ENCODE measurements around the gene MTHFR. TPM values are rescaled to one million over a fixed set of nuclear protein-coding genes. Genes with fewer than 3 reads are reported as not detected.

The MTHFR gene
- total and polyA plus RNA-seq, 2 of the 8 experiments (the other 6 are each of a cell fraction or from before 2014, with no cell fraction given), result 8.7 to 18.5 TPM

- no peaks in the 10 kb centered on the region for H3K23me2 ChIP-seq (ENCODE audit: low read depth, low read length)
- no peak overlapping the region for H3K9ac ChIP-seq (replicated peaks in 1 of 4; ENCODE audit: extremely low read depth in 1 of 4, low read depth in 3 of 4, low read length in 3 of 4)
- no peak overlapping the region for H2BK5ac ChIP-seq (ENCODE audit: low read depth, low read length)
- no peak overlapping the region for H3K4me2 ChIP-seq (ENCODE audit: insufficient read depth in 1 of 2, low read depth in 2 of 2, low read length in 2 of 2)
- H4K20me1 ChIP-seq (replicated peaks in 1 of 2; ENCODE audit: control insufficient read depth in 1 of 2, insufficient read depth in 2 of 2, low read length in 2 of 2), result peaks cover 3 to 4% of the 10 kb centered on the region in 2 experiments
- H4K5ac ChIP-seq (ENCODE audit: insufficient read length, low read depth, low read length), result no peak overlapping the region
- H2BK12ac ChIP-seq (ENCODE audit: low read depth, low read length), result no peak overlapping the region
- H3K36me3 ChIP-seq (ENCODE audit: control insufficient read depth in 2 of 4, insufficient read depth in 4 of 4, low read length in 3 of 4), result peaks cover 6 to 25% (median 14%) of the 10 kb centered on the region in 4 experiments; a peak in 6 of 8 replicates
- H2BK15ac ChIP-seq (ENCODE audit: low read length), result no peak overlapping the region
- no peak overlapping the region for H2AK5ac ChIP-seq (ENCODE audit: low read depth, low read length)
- H3K14ac ChIP-seq (ENCODE audit: insufficient read length), result no peak overlapping the region
- H3K9me3 ChIP-seq (ENCODE audit: insufficient read depth in 2 of 2, low read depth in 1 of 2, low read length in 1 of 2), result no peaks in the 10 kb centered on the region
- H3K4ac ChIP-seq (replicated peaks; ENCODE audit: insufficient read length, low read depth, low read length), result no peak overlapping the region
- H3K79me1 ChIP-seq (ENCODE audit: low read depth, low read length), result no peaks in the 10 kb centered on the region; the same call in 1 of the 2 replicates
- H3K4me1 ChIP-seq (replicated peaks in 1 of 4; ENCODE audit: control insufficient read depth in 3 of 4, insufficient read depth in 4 of 4, low read length in 3 of 4), result no peaks in the 10 kb centered on the region
- H3K56ac ChIP-seq (replicated peaks; ENCODE audit: insufficient read length, low read depth, low read length), result no peak overlapping the region
- no peaks in the 10 kb centered on the region for H3K27me3 ChIP-seq (replicated peaks in 1 of 4; ENCODE audit: control insufficient read depth in 3 of 4, extremely low read depth in 1 of 4, insufficient read depth in 3 of 4, low read length in 3 of 4)
- no peak overlapping the region for H3K4me3 ChIP-seq (ENCODE audit: extremely low read depth in 1 of 4, insufficient read depth in 2 of 4, low read depth in 3 of 4, low read length in 4 of 4)
- no peak overlapping the region for H3K23ac ChIP-seq (ENCODE audit: insufficient read length)
- H3K79me2 ChIP-seq (ENCODE audit: control insufficient read depth in 1 of 2, insufficient read depth in 2 of 2, low read length in 2 of 2), result no peaks in the 10 kb centered on the region
- DNase-seq (ENCODE audit: low read depth in 1 of 2, low spot score in 2 of 2), result no peak
- no peak overlapping the region for H3K27ac ChIP-seq (ENCODE audit: low read depth, low read length)
- H2BK120ac ChIP-seq (replicated peaks; ENCODE audit: low read depth, low read length), result no peak overlapping the region
- no peak overlapping the region for H4K91ac ChIP-seq (replicated peaks; ENCODE audit: insufficient read length, low read length)
- H3K18ac ChIP-seq (ENCODE audit: extremely low read depth, low read length), result no peak overlapping the region
- no peak overlapping the region for H2AFZ ChIP-seq (ENCODE audit: low read length)
- no peak overlapping the region for H4K8ac ChIP-seq (ENCODE audit: extremely low read depth, insufficient read depth, low read length)
- TF ChIP-seq FOSL1 (IDR thresholded peaks at IDR 0.05; ENCODE audit: insufficient read depth, low read depth, low read length) (no peak), CBX5 (IDR thresholded peaks at IDR 0.05; ENCODE audit: low read depth, low read length) (no peak), EGR1 (IDR thresholded peaks at IDR 0.05; ENCODE audit: borderline replicate concordance, low read depth, low read length) (no peak), CREB1 (IDR thresholded peaks at IDR 0.05) (no peak), KDM4A (IDR thresholded peaks at IDR 0.05; ENCODE audit: low read depth, low read length, severe bottlenecking) (no peak), MAX (IDR thresholded peaks at IDR 0.05) (no peak), BCL11A (IDR thresholded peaks at IDR 0.05; ENCODE audit: low read depth in 2 of 2, low read length in 2 of 2) (no peak), POLR2A (IDR thresholded peaks at IDR 0.05; ENCODE audit: control extremely low read depth in 1 of 2, low read depth in 2 of 2, low read length in 2 of 2) (no peak), E2F6 (IDR thresholded peaks at IDR 0.05) (no peak), BACH1 (IDR thresholded peaks at IDR 0.05; ENCODE audit: low read length) (no peak)
- CTCF ChIA-PET (ENCODE audit: partially characterized antibody), result interaction anchor here (0.6 to 4.2 kb wide), 8 partner anchors 8 to 419 kb away, joined by 3 to 34 read pairs (median 3); no protein-coding TSS in a partner anchor
- POLR2A ChIA-PET (ENCODE audit: partially characterized antibody), result interaction anchor here (1.1 to 2.4 kb wide), 4 partner anchors 10 to 20 kb away, joined by 3 to 9 read pairs (median 3); no protein-coding TSS in a partner anchor
- no peak for FAIRE-seq
- H2BK20ac ChIP-seq (ENCODE audit: low read length), result no peak overlapping the region
- 82% methylated on average over 14 of the region's 14 CpGs; no CpG with 5 or more reads in 1 of the 2 experiments for WGBS, 2 experiments (ENCODE audit: extremely low coverage in 1 of 2, insufficient coverage in 1 of 2, insufficient read length in 1 of 2, insufficient replicate concordance in 2 of 2, low coverage in 1 of 2, low lambda C conversion rate in 2 of 2, missing lambda C conversion rate in 1 of 2)
These were observed 10.4 kb downstream of the MTHFR start for GRCh38 chr1:11795238-11795890.

Data from H1 (cell line).